ENCODE data around the gene CCDC142.

- TF ChIP-seq CTCF (IDR thresholded peaks at IDR 0.05; ENCODE audit: low read depth, low read length, missing input control) (no peak), RAD21 (IDR thresholded peaks at IDR 0.05) (no peak), JUND (IDR thresholded peaks at IDR 0.05) (no peak), RXRA (IDR thresholded peaks at IDR 0.05) (no peak), EGR1 (IDR thresholded peaks at IDR 0.05; ENCODE audit: low read depth in 2 of 2) (no peak), MAX (IDR thresholded peaks at IDR 0.05) (no peak)
Measured at GRCh38 chr2:74528600-74529356, 46.0 kb upstream of the CCDC142 start.

Data from liver (tissue), 3 donors.